Measurements from ENCODE around the gene COASY.

DNA sequence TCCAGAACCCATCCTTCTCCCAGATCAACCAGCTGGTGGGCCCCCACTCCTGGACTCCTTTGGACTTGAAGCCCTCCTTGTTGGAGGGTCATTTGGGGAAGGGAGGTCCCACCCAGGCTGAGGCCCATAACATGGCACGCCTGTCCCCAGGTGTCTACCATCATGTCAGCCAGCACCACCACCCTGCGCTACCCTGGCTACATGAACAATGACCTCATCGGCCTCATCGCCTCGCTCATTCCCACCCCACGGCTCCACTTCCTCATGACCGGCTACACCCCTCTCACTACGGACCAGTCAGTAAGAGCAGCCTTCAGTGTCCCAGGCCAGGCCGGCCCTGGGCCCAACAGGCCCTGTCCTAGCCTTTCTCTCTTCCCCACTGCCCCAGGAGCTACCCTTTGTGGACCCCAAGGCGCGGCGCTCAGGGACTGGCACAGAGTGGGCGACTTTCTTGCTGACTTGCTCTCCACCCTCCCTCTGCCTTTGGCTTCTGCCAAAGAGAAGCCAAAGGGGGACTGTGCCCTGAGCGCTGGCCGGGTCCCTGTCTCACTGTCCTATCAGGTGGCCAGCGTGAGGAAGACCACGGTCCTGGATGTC is 51.8 kb downstream of the COASY start:
- TF ChIP-seq, protein P1, sequence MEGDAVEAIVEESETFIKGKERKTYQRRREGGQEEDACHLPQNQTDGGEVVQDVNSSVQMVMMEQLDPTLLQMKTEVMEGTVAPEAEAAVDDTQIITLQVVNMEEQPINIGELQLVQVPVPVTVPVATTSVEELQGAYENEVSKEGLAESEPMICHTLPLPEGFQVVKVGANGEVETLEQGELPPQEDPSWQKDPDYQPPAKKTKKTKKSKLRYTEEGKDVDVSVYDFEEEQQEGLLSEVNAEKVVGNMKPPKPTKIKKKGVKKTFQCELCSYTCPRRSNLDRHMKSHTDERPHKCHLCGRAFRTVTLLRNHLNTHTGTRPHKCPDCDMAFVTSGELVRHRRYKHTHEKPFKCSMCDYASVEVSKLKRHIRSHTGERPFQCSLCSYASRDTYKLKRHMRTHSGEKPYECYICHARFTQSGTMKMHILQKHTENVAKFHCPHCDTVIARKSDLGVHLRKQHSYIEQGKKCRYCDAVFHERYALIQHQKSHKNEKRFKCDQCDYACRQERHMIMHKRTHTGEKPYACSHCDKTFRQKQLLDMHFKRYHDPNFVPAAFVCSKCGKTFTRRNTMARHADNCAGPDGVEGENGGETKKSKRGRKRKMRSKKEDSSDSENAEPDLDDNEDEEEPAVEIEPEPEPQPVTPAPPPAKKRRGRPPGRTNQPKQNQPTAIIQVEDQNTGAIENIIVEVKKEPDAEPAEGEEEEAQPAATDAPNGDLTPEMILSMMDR (IDR thresholded peaks at IDR 0.05): no peak
- TF ChIP-seq ZFX (IDR thresholded peaks at IDR 0.05; ENCODE audit: borderline replicate concordance): no peak
